AG10803 (cell line): ENCODE data around the gene SEMA4D.

ENCODE experiments used
- DNase-seq: peaks from one replicate; pipeline ENCODE4 v3.0.0; 2010; ENCODE audit warnings: low read depth
- H3K4me3 ChIP-seq: 2 replicates; pipeline ENCODE4 v1.5.1; 2011; ENCODE audit warnings: mild to moderate bottlenecking, low read length, control low read depth
- TF ChIP-seq, protein P1 (sequence below): conservative IDR thresholded peaks from 2 replicates; pipeline ENCODE4 v1.5.1; 2011; ENCODE audit warnings: mild to moderate bottlenecking, low read length, control low read depth, inconsistent platforms

SEMA4D gene

DNA sequence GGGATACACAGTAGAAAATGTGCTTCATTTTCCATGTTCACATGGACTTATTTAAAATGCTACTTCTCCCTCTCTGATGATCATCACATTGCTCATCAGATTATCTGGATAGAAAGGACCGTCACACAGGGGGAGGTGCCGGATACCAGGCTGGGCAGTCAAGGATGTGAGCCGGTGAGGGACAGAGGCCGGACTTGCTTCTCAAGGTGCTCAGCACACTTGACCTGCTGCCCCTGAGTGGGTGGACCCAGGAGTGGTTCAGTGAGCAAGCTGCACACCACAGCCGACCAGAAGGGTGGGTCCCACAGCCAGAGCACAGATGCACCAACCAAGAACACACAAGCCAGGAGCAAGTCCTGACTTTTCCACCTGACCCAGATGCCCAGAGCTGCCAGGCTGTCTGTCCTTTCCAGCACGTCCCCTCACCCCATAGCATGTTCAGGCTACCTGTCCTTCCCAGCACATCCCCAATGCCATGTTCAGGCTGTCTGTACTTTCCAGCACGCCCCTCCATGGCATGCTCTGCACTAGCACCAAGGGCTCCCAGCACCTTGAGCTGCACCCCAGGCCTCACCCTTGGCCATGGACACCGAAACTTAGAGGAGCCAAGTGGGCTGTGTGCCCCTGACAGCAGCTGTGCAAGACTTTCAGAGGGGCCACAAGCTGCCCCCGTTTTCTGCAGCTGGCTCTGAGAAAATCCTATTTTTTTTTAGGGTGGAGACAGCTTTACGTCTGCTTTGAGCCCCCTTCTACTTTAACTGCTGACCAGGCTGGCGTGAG lies 101.8 kb downstream of the SEMA4D start:
- TF ChIP-seq, protein P1, sequence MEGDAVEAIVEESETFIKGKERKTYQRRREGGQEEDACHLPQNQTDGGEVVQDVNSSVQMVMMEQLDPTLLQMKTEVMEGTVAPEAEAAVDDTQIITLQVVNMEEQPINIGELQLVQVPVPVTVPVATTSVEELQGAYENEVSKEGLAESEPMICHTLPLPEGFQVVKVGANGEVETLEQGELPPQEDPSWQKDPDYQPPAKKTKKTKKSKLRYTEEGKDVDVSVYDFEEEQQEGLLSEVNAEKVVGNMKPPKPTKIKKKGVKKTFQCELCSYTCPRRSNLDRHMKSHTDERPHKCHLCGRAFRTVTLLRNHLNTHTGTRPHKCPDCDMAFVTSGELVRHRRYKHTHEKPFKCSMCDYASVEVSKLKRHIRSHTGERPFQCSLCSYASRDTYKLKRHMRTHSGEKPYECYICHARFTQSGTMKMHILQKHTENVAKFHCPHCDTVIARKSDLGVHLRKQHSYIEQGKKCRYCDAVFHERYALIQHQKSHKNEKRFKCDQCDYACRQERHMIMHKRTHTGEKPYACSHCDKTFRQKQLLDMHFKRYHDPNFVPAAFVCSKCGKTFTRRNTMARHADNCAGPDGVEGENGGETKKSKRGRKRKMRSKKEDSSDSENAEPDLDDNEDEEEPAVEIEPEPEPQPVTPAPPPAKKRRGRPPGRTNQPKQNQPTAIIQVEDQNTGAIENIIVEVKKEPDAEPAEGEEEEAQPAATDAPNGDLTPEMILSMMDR: no peak
- DNase-seq: no peak
- no peak overlapping the region for H3K4me3 ChIP-seq

DNA sequence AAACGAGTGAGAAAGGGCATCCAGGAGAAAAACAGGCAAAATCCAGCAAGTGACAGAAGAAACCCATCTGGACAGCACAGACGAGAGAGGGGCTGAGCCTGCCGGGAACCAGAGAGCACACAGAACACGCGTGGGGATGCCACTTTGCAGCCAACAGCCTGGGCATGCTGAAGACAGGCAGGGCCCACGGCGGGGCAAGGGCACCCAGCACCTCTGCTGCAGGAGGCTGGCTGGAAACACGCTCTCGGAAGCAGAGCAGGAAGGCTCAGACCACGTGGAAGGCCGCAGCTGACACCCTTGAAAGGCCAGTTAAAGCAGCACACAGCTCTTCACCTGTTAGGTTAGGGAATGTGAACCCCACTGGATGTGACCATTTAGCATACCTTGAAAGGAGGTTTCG lies 103.5 kb downstream of the SEMA4D start:
- TF ChIP-seq, protein P1: no peak
- no peak overlapping the region for H3K4me3 ChIP-seq
- no peak for DNase-seq

DNA sequence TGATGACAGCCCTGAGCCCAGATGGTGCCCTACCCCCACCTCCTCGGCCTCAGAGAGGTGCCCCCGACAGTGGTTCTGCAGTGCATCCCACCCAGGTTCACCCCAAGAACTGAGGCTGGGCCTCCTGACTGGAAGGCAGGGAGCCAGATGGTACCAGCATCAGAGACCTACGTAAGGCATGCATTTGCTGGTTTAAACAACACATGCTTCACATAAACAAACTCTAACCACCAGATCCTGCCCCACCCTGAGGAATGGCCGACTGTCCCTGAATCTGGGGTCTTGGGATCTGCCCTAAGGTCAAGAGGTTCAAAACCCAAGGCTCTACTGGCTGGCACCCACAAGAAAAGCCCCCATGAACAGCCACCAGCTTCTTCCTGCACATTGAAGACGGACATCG lies 106.3 kb downstream of the SEMA4D start:
- H3K4me3 ChIP-seq: no peak overlapping the region
- DNase-seq: no peak
- TF ChIP-seq, protein P1: no peak

DNA sequence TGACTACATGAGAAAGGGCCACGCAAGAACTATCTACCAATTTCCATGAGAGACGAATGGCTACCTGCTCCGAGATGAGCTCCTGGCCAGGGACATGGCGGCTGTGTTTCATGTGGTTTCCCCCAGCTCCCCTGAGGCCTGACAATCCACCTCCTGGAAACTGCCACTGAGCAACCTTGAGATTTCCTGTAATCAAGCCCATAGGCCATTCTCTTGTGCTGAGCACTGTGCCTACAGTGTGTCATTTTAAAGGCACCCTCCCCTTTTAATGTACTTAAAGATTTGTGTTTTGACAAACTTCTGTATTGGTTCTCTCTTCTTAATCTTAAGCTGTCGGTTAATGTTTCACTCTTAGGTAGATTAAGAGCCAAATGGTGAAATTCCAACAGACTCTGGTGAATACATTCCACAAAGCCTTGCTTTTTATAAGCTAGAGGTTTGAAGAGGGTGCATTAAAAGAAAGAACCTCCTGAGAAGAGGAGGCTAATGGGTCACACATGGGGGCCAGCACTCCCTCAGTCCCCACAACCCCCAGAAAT lies 107.3 kb downstream of the SEMA4D start:
- TF ChIP-seq, protein P1: no peak
- no peak for DNase-seq
- no peak overlapping the region for H3K4me3 ChIP-seq

DNA sequence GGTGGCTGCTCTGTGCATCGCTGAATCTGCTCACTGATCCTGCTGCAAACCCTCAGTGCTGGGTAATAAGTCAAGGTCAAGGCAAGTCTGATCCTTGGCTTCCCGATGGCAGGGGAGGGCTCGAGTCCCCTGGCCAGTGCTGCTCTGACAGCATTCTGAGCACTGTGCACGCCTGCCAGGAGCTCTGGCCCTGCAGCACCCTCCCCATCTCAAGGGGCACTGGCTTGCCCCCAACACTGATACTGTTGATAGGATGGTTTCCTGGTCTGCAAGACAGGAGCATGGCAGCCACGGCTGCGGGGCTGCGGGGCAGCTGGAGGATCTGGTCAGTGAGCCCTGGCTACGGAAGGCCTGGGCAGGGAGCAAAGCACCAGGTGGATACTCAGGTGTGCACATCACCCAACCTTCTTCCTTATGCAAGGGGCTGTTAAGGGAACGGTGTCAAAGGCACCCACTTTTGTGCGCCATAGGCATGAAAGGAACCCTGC lies 107.8 kb downstream of the SEMA4D start:
- no peak overlapping the region for H3K4me3 ChIP-seq
- TF ChIP-seq, protein P1: no peak
- DNase-seq: no peak

DNA sequence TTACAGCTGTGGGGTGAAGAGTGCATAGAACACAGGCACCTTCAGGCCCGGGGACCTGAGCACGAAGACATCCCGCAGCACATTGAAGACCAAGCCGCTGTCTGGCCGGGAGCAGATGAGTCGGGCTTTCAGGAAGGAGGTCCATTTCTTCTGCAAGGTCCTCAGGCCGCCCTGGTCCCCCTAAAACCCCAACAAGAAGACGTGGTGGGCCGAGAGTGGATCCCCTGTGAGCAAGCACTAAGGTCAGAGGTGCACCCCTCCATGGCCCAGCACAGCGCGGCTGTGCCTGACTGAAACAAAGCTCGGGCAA lies 109.1 kb downstream of the SEMA4D start:
- TF ChIP-seq, protein P1: no peak
- DNase-seq: no peak
- no peak overlapping the region for H3K4me3 ChIP-seq

DNA sequence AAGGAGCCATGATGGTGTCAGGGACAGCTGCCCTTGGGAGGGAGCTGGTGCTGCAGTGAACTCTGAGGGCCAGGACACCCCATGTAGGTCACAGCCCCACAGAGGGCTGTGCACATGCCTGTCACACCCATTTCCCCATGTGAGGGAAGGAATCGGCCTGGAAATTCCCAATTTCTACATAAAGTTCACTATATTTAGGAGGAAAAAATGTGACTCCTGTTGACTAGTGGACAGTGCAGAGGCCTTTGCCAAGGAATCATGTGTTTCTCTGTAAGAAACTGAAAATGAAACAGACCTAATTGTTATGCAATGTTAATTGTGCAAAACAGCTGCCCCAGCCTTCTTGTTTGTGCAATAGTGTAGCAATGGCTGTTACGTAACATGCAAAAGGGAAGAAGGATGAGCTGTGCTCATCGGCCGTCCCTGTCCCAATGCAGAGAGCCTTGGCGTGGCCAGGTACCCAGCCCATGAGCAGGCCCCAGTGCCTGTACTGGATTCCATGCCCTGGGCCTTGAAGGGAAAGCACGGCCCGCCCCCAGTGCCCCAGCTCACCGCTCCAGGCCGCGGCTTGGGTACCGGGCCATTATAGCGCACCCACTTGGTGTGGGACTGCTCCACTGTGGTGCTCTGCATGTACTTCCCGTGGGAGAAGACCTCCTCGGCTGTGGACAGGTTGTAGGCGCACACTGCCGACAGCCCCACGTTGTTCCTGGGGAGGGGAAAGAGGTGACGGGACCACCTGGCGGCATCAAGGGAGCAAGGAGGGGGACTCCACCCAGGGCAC lies 109.6 kb downstream of the SEMA4D start:
- TF ChIP-seq, protein P1: no peak
- no peak overlapping the region for H3K4me3 ChIP-seq
- DNase-seq: peak; percentile 95
